GM18861 (cell line): ENCODE data around the gene SDE2.

ENCODE experiments used
- ATAC-seq: cut with Tn5 transposase; IDR thresholded peaks from one replicate; pipeline ENCODE4 v1.9.1; 2021; ENCODE audit not compliant: unreplicated experiment

SDE2 gene

GRCh38 chr1:225999227-225999911 lies at the start of gene SDE2:
Gene SDE2, minus strand, starts transcription at chr1:225999343. Its CDS starts 31 bp downstream, at chr1:225999312.
- ATAC-seq: peak; percentile 63

GRCh38 chr1:226048886-226049285 lies 49.7 kb upstream of the SDE2 start:
- no peak for ATAC-seq

GRCh38 chr1:226047495-226047894 lies 48.4 kb upstream of the SDE2 start:
- no peak for ATAC-seq

GRCh38 chr1:226046240-226046639 lies 47.1 kb upstream of the SDE2 start:
- ATAC-seq: no peak

- ATAC-seq: no peak
Measured at GRCh38 chr1:226044514-226045101, 45.5 kb upstream of the SDE2 start.

GRCh38 chr1:226041419-226041818 lies 42.3 kb upstream of the SDE2 start:
- no peak for ATAC-seq

- no peak for ATAC-seq
Measured at GRCh38 chr1:226038661-226039060, 39.5 kb upstream of the SDE2 start.

GRCh38 chr1:226035915-226036314 lies 36.8 kb upstream of the SDE2 start:
- ATAC-seq: no peak

- no peak for ATAC-seq
Measured at GRCh38 chr1:226034482-226034881, 35.3 kb upstream of the SDE2 start.

- ATAC-seq: no peak
Measured at GRCh38 chr1:226033991-226034390, 34.8 kb upstream of the SDE2 start.

- ATAC-seq: no peak
Measured at GRCh38 chr1:226033582-226033981, 34.4 kb upstream of the SDE2 start.

GRCh38 chr1:226029568-226030225 lies 30.6 kb upstream of the SDE2 start:
- ATAC-seq: no peak

- peak; percentile 88 for ATAC-seq
Measured at GRCh38 chr1:226029093-226029496, 30.0 kb upstream of the SDE2 start.

- no peak for ATAC-seq
Measured at GRCh38 chr1:226027538-226028217, 28.5 kb upstream of the SDE2 start.

GRCh38 chr1:226026833-226027232 lies 27.7 kb upstream of the SDE2 start:
- ATAC-seq: no peak

- ATAC-seq: no peak
Measured at GRCh38 chr1:226023735-226024134, 24.6 kb upstream of the SDE2 start.

GRCh38 chr1:226021801-226022200 lies 22.7 kb upstream of the SDE2 start:
- ATAC-seq: no peak

GRCh38 chr1:226021401-226021800 lies 22.3 kb upstream of the SDE2 start:
- ATAC-seq: no peak

- ATAC-seq: no peak
Measured at GRCh38 chr1:226019572-226019971, 20.4 kb upstream of the SDE2 start.

- no peak for ATAC-seq
Measured at GRCh38 chr1:226017070-226017469, 17.9 kb upstream of the SDE2 start.

- ATAC-seq: no peak
Measured at GRCh38 chr1:226009650-226010044, 10.5 kb upstream of the SDE2 start.
